ENCODE measurements around the gene TTC24. TPM values are rescaled to one million over a fixed set of nuclear protein-coding genes. Genes with fewer than 3 reads are reported as not detected.

Gene TTC24
- polyA plus RNA-seq, 3 donors from 2014 or later: 0.40 to 1.1 (median 0.72) TPM

- Mint-ChIP-seq H3K27ac (peak overlapping the region in 1 of 6 donors; percentile 22), H3K27me3 (ENCODE audit: low read depth in 3 of 3) (peaks cover 0 to 3% (median 0%) of the 10 kb centered on the region in 3 donors), H3K9me3 (no peaks in the 10 kb centered on the region), H3K4me3 (no peak overlapping the region), H3K36me3 (no peaks in the 10 kb centered on the region), H3K4me1 (no peaks in the 10 kb centered on the region)
- no peak for DNase-seq
Measured at GRCh38 chr1:156560585-156561163, 18.8 kb upstream of the TTC24 start.

GRCh38 chr1:156565519-156565918 lies 14.0 kb upstream of the TTC24 start:
- DNase-seq: no peak
- no peaks in the 10 kb centered on the region for H3K4me1 Mint-ChIP-seq
- H3K27me3 Mint-ChIP-seq (ENCODE audit: low read depth in 3 of 3): peaks cover 0 to 5% (median 1%) of the 10 kb centered on the region in 3 donors
- no peaks in the 10 kb centered on the region for H3K36me3 Mint-ChIP-seq
- H3K4me3 Mint-ChIP-seq: no peak overlapping the region
- H3K9me3 Mint-ChIP-seq: no peaks in the 10 kb centered on the region
- H3K27ac Mint-ChIP-seq: no peak overlapping the region

- DNase-seq: no peak
- H3K4me1 Mint-ChIP-seq: peaks cover 3 to 8% of the 10 kb centered on the region in 2 donors
- H3K27ac Mint-ChIP-seq: no peak overlapping the region
- no peaks in the 10 kb centered on the region for H3K9me3 Mint-ChIP-seq
- peaks cover 2 to 6% (median 5%) of the 10 kb centered on the region in 3 donors for H3K27me3 Mint-ChIP-seq (ENCODE audit: low read depth in 3 of 3)
- no peaks in the 10 kb centered on the region for H3K36me3 Mint-ChIP-seq
- H3K4me3 Mint-ChIP-seq: no peak overlapping the region
Measured at GRCh38 chr1:156566436-156566835, 13.1 kb upstream of the TTC24 start.

- peak overlapping the region in 1 of 5 donors; percentile 85 for H3K4me3 Mint-ChIP-seq
- no peak for DNase-seq
- peaks cover 5 to 28% (median 25%) of the 10 kb centered on the region in 3 donors for H3K27me3 Mint-ChIP-seq (ENCODE audit: low read depth in 3 of 3)
- H3K9me3 Mint-ChIP-seq: no peaks in the 10 kb centered on the region
- H3K27ac Mint-ChIP-seq: no peak overlapping the region
- H3K4me1 Mint-ChIP-seq: peaks cover 12 to 22% of the 10 kb centered on the region in 2 donors
- H3K36me3 Mint-ChIP-seq: no peaks in the 10 kb centered on the region
Measured at GRCh38 chr1:156571261-156571852, 8.2 kb upstream of the TTC24 start.

GRCh38 chr1:156571919-156572662 lies 7.4 kb upstream of the TTC24 start, which contains the start of gene IQGAP3:
Gene IQGAP3 (minus strand): TSS chr1:156572565. CDS start chr1:156572529, 36 bp downstream.
- Mint-ChIP-seq H3K27ac (peak within 1 kb of the TSS in 1 of 6 donors; percentile 12), H3K27me3 (ENCODE audit: low read depth in 3 of 3) (peaks cover 5 to 28% (median 25%) of the 10 kb centered on the region in 3 donors)

GRCh38 chr1:156572663-156573018 lies 6.9 kb upstream of the TTC24 start:
- no peak for DNase-seq
- peak overlapping the region; percentile 60 to 85 (median 80) for H3K4me3 Mint-ChIP-seq
- H3K9me3 Mint-ChIP-seq: no peaks in the 10 kb centered on the region
- peaks cover 12 to 22% of the 10 kb centered on the region in 2 donors for H3K4me1 Mint-ChIP-seq
- H3K36me3 Mint-ChIP-seq: no peaks in the 10 kb centered on the region
- H3K27ac Mint-ChIP-seq: peak overlapping the region in 1 of 6 donors; percentile 12
- peaks cover 5 to 30% (median 25%) of the 10 kb centered on the region in 3 donors for H3K27me3 Mint-ChIP-seq (ENCODE audit: low read depth in 3 of 3)

More at GRCh38 chr1:156571919-156572662, 7.4 kb upstream of the TTC24 start, which contains the start of gene IQGAP3:
- peaks cover 12 to 22% of the 10 kb centered on the region in 2 donors for H3K4me1 Mint-ChIP-seq
- peak within 1 kb of the TSS; percentile 60 to 85 (median 80) for H3K4me3 Mint-ChIP-seq
- peak; percentile 47 to 59 (median 57) for DNase-seq
- H3K9me3 Mint-ChIP-seq: no peaks in the 10 kb centered on the region
- no peaks in the 10 kb centered on the region for H3K36me3 Mint-ChIP-seq

GRCh38 chr1:156574039-156574633 lies 5.4 kb upstream of the TTC24 start:
- DNase-seq: no peak
- Mint-ChIP-seq H3K4me1 (peaks cover 12 to 22% of the 10 kb centered on the region in 2 donors), H3K27ac (no peak overlapping the region), H3K27me3 (ENCODE audit: low read depth in 3 of 3) (peaks cover 5 to 34% (median 25%) of the 10 kb centered on the region in 3 donors), H3K36me3 (no peaks in the 10 kb centered on the region), H3K4me3 (no peak overlapping the region), H3K9me3 (no peaks in the 10 kb centered on the region)

GRCh38 chr1:156577550-156577949 lies 2.0 kb upstream of the TTC24 start:
- H3K27me3 Mint-ChIP-seq (ENCODE audit: low read depth in 3 of 3): peaks cover 3 to 21% (median 14%) of the 10 kb centered on the region in 3 donors
- H3K4me1 Mint-ChIP-seq: peaks cover 9 to 10% of the 10 kb centered on the region in 2 donors
- no peak overlapping the region for H3K4me3 Mint-ChIP-seq
- no peak for DNase-seq
- peak overlapping the region in 1 of 6 donors; percentile 32 for H3K27ac Mint-ChIP-seq
- H3K9me3 Mint-ChIP-seq: no peaks in the 10 kb centered on the region
- no peaks in the 10 kb centered on the region for H3K36me3 Mint-ChIP-seq

- Mint-ChIP-seq H3K9me3 (no peaks in the 10 kb centered on the region), H3K27ac (peak overlapping the region in 3 of 6 donors; percentile 32 to 80 (median 41)), H3K4me3 (no peak overlapping the region), H3K4me1 (peaks cover 7% of the 10 kb centered on the region in 2 donors), H3K36me3 (no peaks in the 10 kb centered on the region), H3K27me3 (ENCODE audit: low read depth in 3 of 3) (peaks cover 5 to 17% (median 12%) of the 10 kb centered on the region in 3 donors)
- DNase-seq: no peak
Measured at GRCh38 chr1:156578055-156578454, 1.5 kb upstream of the TTC24 start.

GRCh38 chr1:156581661-156582387 lies 2.3 kb downstream of the TTC24 start:
- Mint-ChIP-seq H3K36me3 (no peaks in the 10 kb centered on the region), H3K4me3 (peak overlapping the region; percentile 76 to 85 (median 81)), H3K4me1 (peaks cover 12 to 13% of the 10 kb centered on the region in 2 donors), H3K27me3 (ENCODE audit: low read depth in 3 of 3) (peaks cover 2 to 11% (median 2%) of the 10 kb centered on the region in 3 donors), H3K9me3 (no peaks in the 10 kb centered on the region), H3K27ac (peak overlapping the region; percentile 81 to 93 (median 87))
- DNase-seq: no peak

GRCh38 chr1:156582388-156583017 lies 3.0 kb downstream of the TTC24 start:
- Mint-ChIP-seq H3K27me3 (ENCODE audit: low read depth in 3 of 3) (peaks cover 2 to 9% (median 2%) of the 10 kb centered on the region in 3 donors), H3K27ac (peak overlapping the region; percentile 77 to 91 (median 82)), H3K4me3 (peak overlapping the region; percentile 49 to 85 (median 77)), H3K36me3 (no peaks in the 10 kb centered on the region), H3K4me1 (peaks cover 12 to 13% of the 10 kb centered on the region in 2 donors), H3K9me3 (no peaks in the 10 kb centered on the region)
- DNase-seq: no peak

GRCh38 chr1:156583821-156584622 lies 4.5 kb downstream of the TTC24 start:
- Mint-ChIP-seq H3K27me3 (ENCODE audit: low read depth in 3 of 3) (peaks cover 2 to 5% (median 2%) of the 10 kb centered on the region in 3 donors), H3K36me3 (no peaks in the 10 kb centered on the region), H3K27ac (peak overlapping the region in 2 of 6 donors; percentile 17 to 68), H3K4me1 (peaks cover 12 to 13% of the 10 kb centered on the region in 2 donors), H3K4me3 (peak overlapping the region in 1 of 5 donors; percentile 33), H3K9me3 (no peaks in the 10 kb centered on the region)
- peak; percentile 62 to 71 (median 67) for DNase-seq

Data from immature natural killer cell (primary cell).